ENCODE data around the gene KCNIP4. TPM values are rescaled to one million over a fixed set of nuclear protein-coding genes. Genes with fewer than 3 reads are reported as not detected.

The KCNIP4 gene
- total and polyA plus RNA-seq, 12 donors: 0.44 to 4.1 (median 1.6) TPM

GRCh38 chr4:21655031-21655430 is 293.5 kb downstream of the KCNIP4 start:
- intact Hi-C loops (cut with DNase I): no loop called here
- H3K27me3 ChIP-seq: no peaks in the 10 kb centered on the region
- 67 to 77% (median 69%) methylated on average over 4 of the region's 4 CpGs for WGBS, 4 donors
- H3K36me3 ChIP-seq (replicated peaks in 1 of 2): no peaks in the 10 kb centered on the region
- no peak overlapping the region for H3K4me3 ChIP-seq
- no peak for TF ChIP-seq CTCF (IDR thresholded peaks at IDR 0.05)
- TF ChIP-seq POLR2A (IDR thresholded peaks at IDR 0.05): no peak
- no peak overlapping the region for H3K27ac ChIP-seq
- no peak for DNase-seq
- H3K9me3 ChIP-seq (replicated peaks in 1 of 3): no peaks in the 10 kb centered on the region
- no peaks in the 10 kb centered on the region for H3K4me1 ChIP-seq (replicated peaks in 1 of 2)

GRCh38 chr4:21652508-21653231 is 295.9 kb downstream of the KCNIP4 start:
- no peaks in the 10 kb centered on the region for H3K9me3 ChIP-seq (replicated peaks in 1 of 3)
- H3K4me3 ChIP-seq: no peak overlapping the region
- no peaks in the 10 kb centered on the region for H3K36me3 ChIP-seq (replicated peaks in 1 of 2)
- H3K27ac ChIP-seq: no peak overlapping the region
- whole genome bisulfite sequencing, 4 donors: 59 to 79% (median 73%) methylated on average over 3 of the region's 3 CpGs
- H3K27me3 ChIP-seq: no peaks in the 10 kb centered on the region
- no peaks in the 10 kb centered on the region for H3K4me1 ChIP-seq (replicated peaks in 1 of 2)
- intact Hi-C loops (cut with DNase I): no loop called here
- DNase-seq: no peak
- no peak for TF ChIP-seq CTCF (IDR thresholded peaks at IDR 0.05)
- TF ChIP-seq POLR2A (IDR thresholded peaks at IDR 0.05): no peak

- H3K27me3 ChIP-seq: no peaks in the 10 kb centered on the region
- H3K36me3 ChIP-seq (replicated peaks in 1 of 2): no peaks in the 10 kb centered on the region
- intact Hi-C loops (cut with DNase I): no loop called here
- WGBS, 4 donors: 43 to 77% (median 62%) methylated on average over 2 of the region's 2 CpGs
- TF ChIP-seq POLR2A (IDR thresholded peaks at IDR 0.05) (no peak), CTCF (IDR thresholded peaks at IDR 0.05) (no peak)
- H3K4me3 ChIP-seq: no peak overlapping the region
- no peak for DNase-seq
- no peak overlapping the region for H3K27ac ChIP-seq
- no peaks in the 10 kb centered on the region for H3K4me1 ChIP-seq (replicated peaks in 1 of 2)
- H3K9me3 ChIP-seq (replicated peaks in 1 of 3): no peaks in the 10 kb centered on the region
These were observed 299.0 kb downstream of the KCNIP4 start for GRCh38 chr4:21649391-21650090.

- no peak for DNase-seq
- H3K4me1 ChIP-seq (replicated peaks in 1 of 2): no peaks in the 10 kb centered on the region
- no peaks in the 10 kb centered on the region for H3K9me3 ChIP-seq (replicated peaks in 1 of 3)
- H3K27ac ChIP-seq: no peak overlapping the region
- H3K4me3 ChIP-seq: no peak overlapping the region
- WGBS, 4 donors: 82 to 100% (median 86%) methylated on average over 1 of the region's 1 CpG
- H3K27me3 ChIP-seq: no peaks in the 10 kb centered on the region
- TF ChIP-seq CTCF (IDR thresholded peaks at IDR 0.05): no peak
- TF ChIP-seq POLR2A (IDR thresholded peaks at IDR 0.05): no peak
- intact Hi-C loops (cut with DNase I): no loop called here
- H3K36me3 ChIP-seq (replicated peaks in 1 of 2): no peaks in the 10 kb centered on the region
These were observed 302.8 kb downstream of the KCNIP4 start for GRCh38 chr4:21645776-21646175.
